HepG2 (cell line): ENCODE data around the gene OPA3. TPM values are rescaled to one million over a fixed set of nuclear protein-coding genes. Genes with fewer than 3 reads are reported as not detected.

Source experiments
- BATF2 ChIP-seq: sonication (generic); formaldehyde crosslinking; IDR thresholded peaks from 2 replicates; pipeline ENCODE4 v1.8.0; 2022; ENCODE audit warnings: mild to moderate bottlenecking, missing genetic modification reagents, moderate library complexity
- BCLAF1 ChIP-seq: fragments of 450-650 bp; IDR thresholded peaks from 2 replicates; pipeline ENCODE4 v1.6.1; 2017; ENCODE audit warnings: mild to moderate bottlenecking
- CEBPG ChIP-seq: IDR thresholded peaks from 2 replicates; pipeline ENCODE4 v1.6.1; 2016
- KLF15 ChIP-seq: sonication (generic); formaldehyde crosslinking; IDR thresholded peaks from 2 replicates; pipeline ENCODE4 v1.8.1; 2023; ENCODE audit warnings: borderline replicate concordance, mild to moderate bottlenecking, inconsistent platforms, missing genetic modification reagents, mixed read lengths
- PHF21A ChIP-seq: sonication (generic); formaldehyde crosslinking; IDR thresholded peaks from 2 replicates; pipeline ENCODE4 v1.5.0; 2020; ENCODE audit warnings: mild to moderate bottlenecking, missing genetic modification reagents
- SKI ChIP-seq: fragments of 450-650 bp; IDR thresholded peaks from one replicate; pipeline ENCODE4 v1.6.1; 2018; ENCODE audit warnings: mild to moderate bottlenecking; ENCODE audit not compliant: partially characterized antibody
- SOX5 ChIP-seq: IDR thresholded peaks from 2 replicates; pipeline ENCODE4 v1.6.1; 2016; ENCODE audit warnings: borderline replicate concordance
- SP5 ChIP-seq: IDR thresholded peaks from 2 replicates; pipeline ENCODE4 v1.6.1; 2016; ENCODE audit warnings: low read depth, borderline replicate concordance
- TARDBP ChIP-seq: sonication (generic); formaldehyde crosslinking; IDR thresholded peaks from 2 replicates; pipeline ENCODE4 v1.8.0; 2022; ENCODE audit warnings: mild to moderate bottlenecking, missing genetic modification reagents
- TCF12 ChIP-seq, 2 experiments: fragments of 450-650 bp in 1 of 2; sonication (generic) in 1 of 2; formaldehyde crosslinking in 1 of 2; IDR thresholded peaks; 2 replicates each; pipeline versions ENCODE4 v1.6.1 to v1.8.0; 2017 to 2022; ENCODE audit warnings: antibody characterized with exemption in 1 of 2, mild to moderate bottlenecking in 1 of 2, missing genetic modification reagents in 1 of 2, moderate library complexity in 1 of 2
- TFDP1 ChIP-seq: IDR thresholded peaks from 2 replicates; pipeline ENCODE4 v1.6.1; 2016; ENCODE audit warnings: missing compliant biosample characterization, missing genetic modification reagents, borderline replicate concordance
- THAP7 ChIP-seq: sonication (generic); formaldehyde crosslinking; IDR thresholded peaks from 2 replicates; pipeline ENCODE4 v1.8.1; 2023; ENCODE audit warnings: mild to moderate bottlenecking, missing genetic modification reagents
- ZBTB25 ChIP-seq: IDR thresholded peaks from 2 replicates; pipeline ENCODE4 v1.6.1; 2018; ENCODE audit warnings: missing genetic modification reagents
- ZFP62 ChIP-seq: sonication (generic); formaldehyde crosslinking; IDR thresholded peaks from 2 replicates; pipeline ENCODE4 v1.4.0; 2020; ENCODE audit warnings: missing genetic modification reagents
- ZNF512B ChIP-seq: sonication (generic); formaldehyde crosslinking; IDR thresholded peaks from 2 replicates; pipeline ENCODE4 v1.5.1; 2020; ENCODE audit warnings: missing genetic modification reagents, mild to moderate bottlenecking, borderline replicate concordance
- ZNF567 ChIP-seq: sonication (generic); formaldehyde crosslinking; IDR thresholded peaks from 2 replicates; pipeline ENCODE4 v1.8.1; 2023; ENCODE audit warnings: mild to moderate bottlenecking, missing genetic modification reagents, borderline replicate concordance
- ZNF616 ChIP-seq: sonication (generic); formaldehyde crosslinking; IDR thresholded peaks from 2 replicates; pipeline ENCODE4 v1.5.0; 2020; ENCODE audit warnings: low read depth, mild to moderate bottlenecking, missing genetic modification reagents
- ZNF678 ChIP-seq: sonication (generic); formaldehyde crosslinking; IDR thresholded peaks from 2 replicates; pipeline ENCODE4 v1.4.0; 2020; ENCODE audit warnings: mild to moderate bottlenecking, missing genetic modification reagents
- ZNF724P ChIP-seq: sonication (generic); formaldehyde crosslinking; IDR thresholded peaks from 2 replicates; pipeline ENCODE4 v1.8.0; 2022; ENCODE audit warnings: missing genetic modification reagents, borderline replicate concordance
- ZNF788 ChIP-seq: sonication (generic); formaldehyde crosslinking; IDR thresholded peaks from 2 replicates; pipeline ENCODE4 v1.5.0; 2020; ENCODE audit warnings: mild to moderate bottlenecking, missing genetic modification reagents, borderline replicate concordance
- polyA plus RNA-seq, 8 experiments: library from polyadenylated mRNA; depleted of rRNA in 3 of 8; stranded (reverse) in 7 of 8; unstranded in 1 of 8; fragments of >200 nt; fragmentation: Illumina TruSeq in 4 of 8; extraction: Trizol in 4 of 8; gene quantifications; 2 replicates each; pipeline versions ENCODE4 v1.2.1 to v1.2.3, GENCODE V29; 2011 to 2016; ENCODE audit warnings: low read depth in 4 of 8, missing spikeins in 1 of 8, mixed read lengths in 1 of 8; ENCODE audit not compliant: insufficient read depth in 1 of 8
- total RNA-seq, 5 experiments: library from RNA; depleted of rRNA; stranded (reverse); fragments of >200 nt; fragmentation: Illumina TruSeq; extraction: Trizol; gene quantifications; 2 replicates each; pipeline ENCODE4 v1.2.3, GENCODE V29; 2016; ENCODE audit warnings: low read depth in 1 of 5

OPA3 gene
- total and polyA plus RNA-seq, 2 of the 13 experiments (the other 11 are each of a cell fraction or from before 2014, with no cell fraction given): 8.3 to 17.7 TPM

- TF ChIP-seq BATF2 (CRISPR knock-in tag): peak; percentile 78; the same call in 1 of the 2 replicates
- TF ChIP-seq ZNF788 (CRISPR knock-in tag): no peak; the same call in 1 of the 2 replicates
- peak; percentile 83; the same call in 1 of the 2 replicates for TF ChIP-seq ZBTB25 (CRISPR knock-in tag)
- no peak for TF ChIP-seq TFDP1 (CRISPR knock-in tag)
- TF ChIP-seq ZNF724P (CRISPR knock-in tag): peak; percentile 74; the same call in 1 of the 2 replicates
- TF ChIP-seq ZNF512B (CRISPR knock-in tag): no peak
- TF ChIP-seq ZNF678 (CRISPR knock-in tag): peak; percentile 87; the same call in 1 of the 2 replicates
- no peak for TF ChIP-seq KLF15
- TF ChIP-seq PHF21A (CRISPR knock-in tag): no peak
- TF ChIP-seq ZNF567 (CRISPR knock-in tag): 0 out of 2 replicates have a peak, but pooled peaks have one; percentile 40
- TF ChIP-seq SOX5 (CRISPR knock-in tag): peak; percentile 34; the same call in 1 of the 2 replicates
- no peak for TF ChIP-seq CEBPG (CRISPR knock-in tag)
- no peak for TF ChIP-seq SKI
- TF ChIP-seq TARDBP: no peak
- no peak for TF ChIP-seq BCLAF1
- no peak for TF ChIP-seq TCF12 (IDR thresholded peaks at IDR 0.05)
- peak; percentile 45; the same call in 1 of the 2 replicates for TF ChIP-seq TCF12 (CRISPR knock-in tag; IDR thresholded peaks at IDR 0.05)
- no peak for TF ChIP-seq SP5 (CRISPR knock-in tag)
- TF ChIP-seq THAP7 (CRISPR knock-in tag): no peak
- no peak for TF ChIP-seq ZNF616 (CRISPR knock-in tag)
- no peak for TF ChIP-seq ZFP62 (CRISPR knock-in tag)
These were observed 88.2 kb downstream of the OPA3 start (continued) for GRCh38 chr19:45496349-45496953.
